GM12875 (cell line): ENCODE measurements around the gene EPHA3.

Source experiments
- H3K4me3 ChIP-seq: one replicate; pipeline ENCODE4 v1.5.1; 2011; ENCODE audit warnings: low read depth, low read length, control low read depth
- TF ChIP-seq, protein P1 (sequence below): IDR thresholded peaks from 2 replicates; pipeline ENCODE4 v1.5.1; 2011; ENCODE audit warnings: low read depth, mild to moderate bottlenecking, control low read depth, inconsistent platforms, low read length, moderate library complexity, borderline replicate concordance; ENCODE audit not compliant: insufficient read depth

Gene EPHA3

DNA sequence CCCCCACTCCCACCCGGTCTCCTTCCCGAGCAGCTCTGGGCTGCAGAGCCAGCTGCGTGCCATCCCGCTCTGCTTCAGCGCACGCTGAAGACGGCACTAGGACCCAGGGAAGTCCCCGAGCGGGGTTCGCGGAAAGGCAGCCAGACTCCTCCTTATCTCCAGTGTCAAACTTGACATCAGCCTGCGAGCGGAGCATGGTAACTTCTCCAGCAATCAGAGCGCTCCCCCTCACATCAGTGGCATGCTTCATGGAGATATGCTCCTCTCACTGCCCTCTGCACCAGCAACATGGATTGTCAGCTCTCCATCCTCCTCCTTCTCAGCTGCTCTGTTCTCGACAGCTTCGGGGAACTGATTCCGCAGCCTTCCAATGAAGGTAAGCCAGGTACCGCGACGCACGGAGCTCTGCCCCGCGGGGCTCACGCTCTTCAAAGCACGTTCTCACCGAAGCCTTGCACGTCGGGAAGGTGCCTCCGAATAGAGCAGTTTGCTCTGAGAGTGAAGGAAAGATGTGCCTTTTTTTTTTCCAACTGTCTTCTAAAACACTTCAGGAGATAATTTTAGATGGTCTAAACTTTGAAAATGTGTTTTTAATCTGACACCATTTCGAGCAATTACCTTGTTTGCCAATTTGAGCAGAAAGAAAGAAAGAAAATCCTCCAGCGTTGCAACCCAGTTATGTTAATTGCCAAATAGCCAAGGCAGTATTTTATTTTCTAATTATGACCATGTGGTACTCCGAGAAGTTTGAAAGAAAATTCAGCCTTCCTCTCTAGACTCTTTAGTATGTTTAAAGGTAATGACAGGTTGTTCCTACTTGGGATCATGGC, at the start of gene EPHA3:
TSS of gene EPHA3 (plus strand) at position 161 of the 830 bp plus-strand sequence. CDS start at position 289, 128 bp downstream.
- TF ChIP-seq, protein P1, sequence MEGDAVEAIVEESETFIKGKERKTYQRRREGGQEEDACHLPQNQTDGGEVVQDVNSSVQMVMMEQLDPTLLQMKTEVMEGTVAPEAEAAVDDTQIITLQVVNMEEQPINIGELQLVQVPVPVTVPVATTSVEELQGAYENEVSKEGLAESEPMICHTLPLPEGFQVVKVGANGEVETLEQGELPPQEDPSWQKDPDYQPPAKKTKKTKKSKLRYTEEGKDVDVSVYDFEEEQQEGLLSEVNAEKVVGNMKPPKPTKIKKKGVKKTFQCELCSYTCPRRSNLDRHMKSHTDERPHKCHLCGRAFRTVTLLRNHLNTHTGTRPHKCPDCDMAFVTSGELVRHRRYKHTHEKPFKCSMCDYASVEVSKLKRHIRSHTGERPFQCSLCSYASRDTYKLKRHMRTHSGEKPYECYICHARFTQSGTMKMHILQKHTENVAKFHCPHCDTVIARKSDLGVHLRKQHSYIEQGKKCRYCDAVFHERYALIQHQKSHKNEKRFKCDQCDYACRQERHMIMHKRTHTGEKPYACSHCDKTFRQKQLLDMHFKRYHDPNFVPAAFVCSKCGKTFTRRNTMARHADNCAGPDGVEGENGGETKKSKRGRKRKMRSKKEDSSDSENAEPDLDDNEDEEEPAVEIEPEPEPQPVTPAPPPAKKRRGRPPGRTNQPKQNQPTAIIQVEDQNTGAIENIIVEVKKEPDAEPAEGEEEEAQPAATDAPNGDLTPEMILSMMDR, result no peak
- no peak within 1 kb of the TSS for H3K4me3 ChIP-seq

DNA sequence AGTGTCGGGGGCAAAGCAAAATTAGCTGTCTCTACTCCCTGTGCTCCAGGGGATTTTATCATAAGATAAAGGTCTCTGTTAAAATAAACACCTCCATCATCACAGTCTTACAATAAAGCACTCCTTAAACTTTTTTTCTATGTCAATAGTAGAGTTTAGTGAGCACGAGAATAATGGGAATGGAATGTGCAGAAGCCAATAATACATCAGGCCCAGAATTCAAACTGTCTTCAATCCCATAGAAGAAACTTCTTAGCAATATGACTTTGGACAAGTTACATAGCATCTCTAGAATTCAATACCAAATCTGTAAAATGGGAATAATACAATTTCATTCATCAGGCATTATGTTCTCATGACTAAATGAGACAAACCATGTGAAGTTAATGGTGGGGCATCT, 49.0 kb upstream of the EPHA3 start:
- H3K4me3 ChIP-seq, result no peak overlapping the region
- TF ChIP-seq, protein P1, result no peak

DNA sequence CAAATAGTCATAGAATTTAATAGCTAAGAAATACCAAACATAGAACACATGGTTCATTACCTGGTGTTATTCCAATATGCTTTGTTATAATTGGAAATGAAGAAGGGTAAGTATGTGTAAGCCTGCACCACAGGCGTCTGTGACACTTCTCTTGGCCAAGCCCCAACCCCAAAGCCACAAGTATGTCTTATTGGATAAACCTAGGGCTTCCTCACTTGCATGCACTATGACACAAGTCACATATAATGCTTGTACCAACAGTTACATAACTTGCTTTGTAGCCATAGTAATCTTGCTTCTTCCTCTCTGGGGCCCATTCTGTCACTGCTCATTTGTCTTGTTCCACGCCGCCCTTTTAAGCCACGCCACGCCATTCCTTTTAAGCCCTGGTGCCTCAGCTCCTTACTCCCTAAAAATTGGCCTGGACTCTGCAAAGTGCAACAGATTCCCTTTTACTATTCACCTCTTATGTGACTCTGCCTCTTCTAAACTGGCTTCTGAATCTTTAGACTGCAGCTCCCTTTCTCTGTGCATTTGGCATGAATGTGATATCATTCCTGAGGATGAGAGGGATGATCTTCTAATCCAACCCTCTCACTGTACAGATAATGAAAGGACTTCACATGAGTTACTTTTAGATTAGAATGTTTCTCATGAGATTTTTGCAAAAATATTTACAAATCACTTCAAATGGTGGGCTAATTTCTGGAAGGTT, 48.1 kb upstream of the EPHA3 start:
- TF ChIP-seq, protein P1, result no peak
- H3K4me3 ChIP-seq, result no peak overlapping the region

DNA sequence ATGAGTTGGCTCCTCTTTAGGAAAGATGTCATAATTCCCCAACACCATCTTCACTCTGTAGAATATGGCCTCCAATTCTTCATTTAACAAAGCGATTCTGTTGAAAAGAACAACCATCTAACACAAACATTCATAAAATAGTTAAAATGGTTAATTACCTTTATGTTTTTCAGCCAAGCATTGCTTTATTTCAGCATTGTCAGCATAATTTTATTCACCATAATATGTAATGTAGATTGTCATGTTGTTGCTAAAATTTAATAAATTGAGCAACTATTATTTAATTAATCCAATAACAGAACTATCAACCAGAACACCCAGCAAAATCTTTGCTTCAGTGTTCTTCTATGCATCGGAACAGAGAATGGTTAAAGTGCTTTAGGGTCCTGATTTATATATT, 46.2 kb upstream of the EPHA3 start:
- TF ChIP-seq, protein P1, result no peak
- no peak overlapping the region for H3K4me3 ChIP-seq

DNA sequence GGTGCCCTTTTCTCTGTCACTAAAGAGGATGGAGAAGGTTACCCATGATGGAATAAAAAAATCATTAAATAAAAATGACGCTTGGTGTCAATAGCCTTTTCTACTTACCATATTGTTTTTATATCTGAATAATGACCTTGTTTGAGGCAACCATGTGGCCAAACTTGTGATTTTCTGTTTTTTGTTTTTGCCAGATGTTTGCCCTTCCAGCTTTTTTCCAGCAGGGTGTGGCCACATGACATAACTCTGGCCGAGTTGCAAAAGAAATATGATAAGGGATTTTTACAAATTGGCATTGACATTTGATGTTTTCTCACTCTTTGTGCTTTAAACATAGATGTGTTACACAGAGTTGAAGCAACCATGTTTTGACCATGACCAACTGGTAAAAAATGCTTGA, 39.7 kb upstream of the EPHA3 start:
- H3K4me3 ChIP-seq, result no peak overlapping the region
- TF ChIP-seq, protein P1, result no peak

DNA sequence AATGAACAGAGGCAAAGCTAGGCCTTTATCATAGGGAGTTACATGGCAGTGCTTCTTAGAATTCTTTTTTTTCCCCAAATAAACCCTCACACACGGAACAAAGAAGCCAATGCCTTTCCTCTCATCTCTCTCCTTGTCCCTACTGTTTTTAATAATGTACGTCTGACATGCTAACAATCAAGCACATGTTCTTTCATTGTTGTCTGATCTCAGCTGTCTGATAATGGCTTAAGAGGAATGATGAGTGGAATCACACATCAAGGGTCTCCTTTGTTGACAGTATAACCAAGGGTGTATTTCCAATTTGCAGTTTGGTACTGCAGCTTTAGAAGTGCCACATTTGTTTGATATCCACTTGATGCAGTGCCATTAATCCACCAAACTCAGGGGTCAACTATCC, 34.8 kb upstream of the EPHA3 start:
- H3K4me3 ChIP-seq, result no peak overlapping the region
- TF ChIP-seq, protein P1, result no peak
